Measurements from ENCODE around the gene MYL12B. TPM values are rescaled to one million over a fixed set of nuclear protein-coding genes. Genes with fewer than 3 reads are reported as not detected.

The MYL12B gene
- total RNA-seq, 1 donor, result 415 TPM

DNA sequence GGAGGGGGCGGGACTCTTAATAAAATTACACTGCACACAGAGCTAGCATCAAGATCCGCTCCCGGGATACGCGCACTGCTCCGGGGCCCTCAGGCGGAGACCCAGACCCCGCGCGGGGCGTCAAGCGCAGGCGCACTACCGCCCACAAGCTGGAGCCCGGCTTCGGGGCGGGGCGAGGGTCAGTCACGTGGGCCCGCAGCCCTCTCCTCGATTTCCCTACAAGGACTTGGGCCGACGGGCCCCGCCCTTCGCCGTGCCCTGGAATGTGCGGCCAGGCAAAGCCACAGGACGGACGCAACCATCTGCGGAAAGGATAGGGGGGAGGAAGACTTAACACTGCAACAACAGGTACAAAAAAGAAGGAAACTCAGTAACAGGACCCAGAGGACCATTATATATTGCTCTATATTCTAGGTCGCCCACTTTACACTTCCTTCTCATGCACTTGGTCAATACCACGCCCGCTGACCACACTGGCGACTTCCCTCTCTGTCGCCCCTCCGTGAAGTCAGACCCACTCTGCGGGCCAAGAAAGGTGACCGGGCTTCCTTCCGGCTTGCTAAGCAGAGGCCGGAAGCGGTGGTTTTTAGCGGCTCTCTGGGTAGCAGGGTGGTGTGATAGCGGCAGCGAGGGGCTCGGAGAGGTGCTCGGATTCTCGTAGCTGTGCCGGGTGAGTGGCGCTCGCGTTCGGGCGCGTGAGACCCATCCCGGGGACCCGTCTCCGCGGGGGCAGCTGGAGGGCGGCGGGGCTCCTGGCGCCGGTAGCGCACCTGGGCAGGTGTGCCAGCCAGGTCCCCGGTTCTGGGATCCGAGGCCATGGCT, 14.5 kb upstream of the MYL12B start, which contains the start of gene MYL12A:
MYL12A (plus strand) TSS at position 562 of the 822 bp plus-strand sequence. CDS start 5,447 bp downstream, outside the sequence.
- DNase-seq (ENCODE audit: low read depth), result peak; percentile 99
- peak within 1 kb of the TSS; percentile 93 for H3K4me3 ChIP-seq (ENCODE audit: low read depth, low read length)
- no peak for TF ChIP-seq CTCF (IDR thresholded peaks at IDR 0.05; ENCODE audit: insufficient read depth, low read length)

GRCh38 chr18:3248062-3248657, 13.8 kb upstream of the MYL12B start:
- peak; percentile 61 for DNase-seq (ENCODE audit: low read depth)
- peak overlapping the region; percentile 93 for H3K4me3 ChIP-seq (ENCODE audit: low read depth, low read length)
- TF ChIP-seq CTCF (IDR thresholded peaks at IDR 0.05; ENCODE audit: insufficient read depth, low read length), result no peak

- DNase-seq (ENCODE audit: low read depth), result peak; percentile 72
- H3K4me3 ChIP-seq (ENCODE audit: low read depth, low read length), result peak overlapping the region; percentile 93
- no peak for TF ChIP-seq CTCF (IDR thresholded peaks at IDR 0.05; ENCODE audit: insufficient read depth, low read length)
Observed at GRCh38 chr18:3248658-3249359, 13.1 kb upstream of the MYL12B start.

DNA sequence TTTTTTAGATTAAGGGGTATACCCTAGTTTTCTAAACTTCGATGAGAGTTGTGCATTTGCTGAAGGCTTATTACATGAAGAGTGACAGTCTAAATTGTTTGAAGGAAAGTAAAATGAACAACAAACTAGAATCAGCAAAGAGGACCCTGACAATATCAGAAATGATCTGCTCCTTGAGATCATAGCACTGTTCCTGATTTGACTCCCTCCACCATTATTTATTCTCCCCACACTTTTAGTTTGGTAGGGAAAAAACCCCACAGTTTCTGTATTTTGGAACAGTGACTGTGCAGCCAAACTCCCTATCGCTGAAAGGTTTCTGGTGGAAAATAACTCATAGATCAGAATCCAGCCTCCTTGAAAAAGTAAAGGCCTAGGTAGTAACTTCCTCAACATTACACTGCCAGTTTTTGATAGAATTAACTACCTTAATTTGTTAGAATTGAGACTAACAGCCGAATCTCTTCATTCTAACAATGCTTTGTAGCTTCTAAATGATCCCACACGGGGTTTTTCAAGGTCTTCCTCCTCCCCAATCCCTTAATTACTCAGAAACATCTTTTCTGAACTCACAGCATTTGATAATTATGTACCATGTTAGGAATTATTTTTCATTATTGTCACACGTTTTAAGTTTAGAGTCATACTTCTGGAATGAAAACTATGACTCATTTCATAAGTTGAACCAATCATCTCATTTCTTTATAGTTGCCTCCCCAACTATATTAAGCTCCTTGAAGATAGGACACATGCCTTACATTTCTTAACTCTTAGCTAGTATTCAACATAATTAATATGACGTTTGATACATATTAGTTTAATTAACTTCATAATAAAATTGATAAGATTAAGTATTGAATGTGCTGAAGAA, 11.5 kb upstream of the MYL12B start:
- TF ChIP-seq CTCF (IDR thresholded peaks at IDR 0.05; ENCODE audit: insufficient read depth, low read length), result no peak
- DNase-seq (ENCODE audit: low read depth), result peak; percentile 87

GRCh38 chr18:3251249-3251962, 10.5 kb upstream of the MYL12B start:
- TF ChIP-seq CTCF (IDR thresholded peaks at IDR 0.05; ENCODE audit: insufficient read depth, low read length), result no peak
- no peak overlapping the region for H3K4me3 ChIP-seq (ENCODE audit: low read depth, low read length)
- no peak for DNase-seq (ENCODE audit: low read depth)

More for the DNA sequence above, 11.5 kb upstream of the MYL12B start:
- H3K4me3 ChIP-seq (ENCODE audit: low read depth, low read length), result peak overlapping the region; percentile 37

Measured in fibroblast of the aortic adventitia (primary cell).